RWPE1 (cell line): ENCODE results near the gene TAPT1.

ENCODE experiments used
- CTCF ChIA-PET: fragments of 350-600 bp; sonication (Branson Sonifier 250); formaldehyde crosslinking; extraction: SDS; loops from one replicate; lab custom pipeline; 2021; lab: Yijun Ruan, JAX
- POLR2A ChIA-PET: fragments of 400-600 bp; formaldehyde crosslinking; extraction: SDS; loops from one replicate; lab custom pipeline; 2020; ENCODE audit warnings: antibody characterized with exemption; ENCODE audit not compliant: low non-redundant PET; lab: Yijun Ruan, JAX
- DNase-seq: peaks from one replicate; pipeline ENCODE4 v3.0.0; 2012; ENCODE audit warnings: low spot score
- H3K27ac ChIP-seq: fragments of 450-650 bp; 2 replicates; pipeline ENCODE4 v1.5.1; 2017
- CTCF ChIP-seq: fragments of 450-650 bp; conservative IDR thresholded peaks from 2 replicates; pipeline ENCODE4 v1.5.1; 2017; ENCODE audit warnings: low read depth, mild to moderate bottlenecking

Gene TAPT1

GRCh38 chr4:16114546-16114945, 111.7 kb downstream of the TAPT1 start:
- TF ChIP-seq CTCF = no peak
- H3K27ac ChIP-seq = no peak overlapping the region
- ChIA-PET POLR2A (no interaction called here), CTCF (no interaction called here)
- DNase-seq = no peak

GRCh38 chr4:16113741-16114140, 112.5 kb downstream of the TAPT1 start:
- DNase-seq = no peak

DNA sequence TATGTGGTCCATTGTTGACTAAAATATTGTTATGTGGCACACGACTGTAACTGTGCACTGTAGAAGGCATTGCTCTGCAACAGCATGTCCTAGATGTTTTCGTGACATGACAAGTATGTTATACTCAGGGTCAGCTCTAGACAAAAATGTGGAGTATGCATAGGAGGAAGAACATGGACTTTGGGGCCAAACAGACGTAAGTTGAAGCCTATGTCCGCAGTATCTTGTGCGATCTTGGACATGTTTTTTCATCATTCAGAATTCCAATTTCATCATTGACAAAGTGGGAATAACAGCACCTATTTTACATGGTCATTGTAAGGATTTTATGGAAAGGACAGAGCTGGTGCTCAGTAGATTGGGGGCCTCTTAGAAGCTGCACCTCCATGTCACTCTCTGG, 114.7 kb downstream of the TAPT1 start:
- CTCF ChIA-PET = no interaction called here
- no peak for DNase-seq
- no peak overlapping the region for H3K27ac ChIP-seq
- POLR2A ChIA-PET = no interaction called here
- no peak for TF ChIP-seq CTCF

More at GRCh38 chr4:16113741-16114140, 112.5 kb downstream of the TAPT1 start:
- ChIA-PET CTCF (no interaction called here), POLR2A (no interaction called here)
- TF ChIP-seq CTCF = no peak
- H3K27ac ChIP-seq = no peak overlapping the region

DNA sequence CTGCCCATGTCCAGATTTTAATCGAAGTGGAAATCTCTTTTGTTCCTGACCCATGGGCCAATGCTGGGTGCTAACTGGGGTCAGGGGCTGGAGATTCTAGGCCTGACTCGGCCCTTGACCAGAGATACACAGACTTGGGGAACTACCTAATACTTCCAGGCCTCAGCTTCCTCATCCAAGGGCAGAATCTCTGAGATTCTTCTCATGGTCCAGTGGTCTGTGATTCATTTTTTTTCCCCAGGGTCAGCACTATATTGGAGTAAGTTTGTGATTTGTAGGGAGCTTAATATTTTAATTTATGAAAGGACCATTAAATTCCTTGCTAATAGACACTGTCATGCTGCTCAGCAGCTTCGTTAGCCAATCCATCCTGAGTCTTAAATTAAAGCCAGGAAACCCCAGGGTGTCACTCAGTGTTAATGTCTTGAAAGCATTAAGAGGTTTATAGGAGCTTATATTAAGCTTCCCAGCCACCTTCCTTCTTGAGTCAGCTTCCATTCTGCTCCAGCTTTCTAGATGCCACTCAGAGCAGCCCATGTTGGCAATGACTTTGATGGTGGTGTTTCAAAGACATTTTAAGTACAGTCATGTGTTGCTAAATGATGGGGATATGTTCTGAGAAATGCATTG, 115.5 kb downstream of the TAPT1 start:
- POLR2A ChIA-PET = no interaction called here
- no peak overlapping the region for H3K27ac ChIP-seq
- DNase-seq = no peak
- TF ChIP-seq CTCF = no peak
- CTCF ChIA-PET = no interaction called here
